HG02884 (cell line): ENCODE data around the gene CHAT.

Experiments used
- ATAC-seq: cut with Tn5 transposase; IDR thresholded peaks from one replicate; pipeline ENCODE4 v1.9.1; 2021; ENCODE audit warnings: mild to moderate bottlenecking, moderate library complexity; ENCODE audit not compliant: unreplicated experiment

CHAT gene

DNA sequence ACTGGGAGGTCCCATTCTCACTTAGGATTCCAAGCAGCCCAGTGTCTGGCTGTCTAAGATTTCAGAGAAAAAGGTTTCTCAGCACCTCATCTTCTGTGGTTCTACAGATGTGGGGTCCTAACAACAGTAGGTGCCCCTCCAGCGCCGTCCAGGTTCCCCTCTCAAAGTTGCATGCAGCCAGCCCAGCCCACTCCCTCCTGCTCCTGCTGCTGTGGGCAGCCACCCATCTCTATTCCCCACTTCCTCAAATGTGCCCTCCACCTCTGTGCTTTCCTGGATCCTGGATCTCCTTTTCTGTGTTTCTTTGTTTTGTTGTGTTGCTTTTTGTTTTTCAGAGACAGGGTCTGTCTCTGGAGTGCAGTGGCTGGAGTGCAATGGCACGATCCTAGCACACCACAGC is 17.0 kb upstream of the CHAT start:
- no peak for ATAC-seq

DNA sequence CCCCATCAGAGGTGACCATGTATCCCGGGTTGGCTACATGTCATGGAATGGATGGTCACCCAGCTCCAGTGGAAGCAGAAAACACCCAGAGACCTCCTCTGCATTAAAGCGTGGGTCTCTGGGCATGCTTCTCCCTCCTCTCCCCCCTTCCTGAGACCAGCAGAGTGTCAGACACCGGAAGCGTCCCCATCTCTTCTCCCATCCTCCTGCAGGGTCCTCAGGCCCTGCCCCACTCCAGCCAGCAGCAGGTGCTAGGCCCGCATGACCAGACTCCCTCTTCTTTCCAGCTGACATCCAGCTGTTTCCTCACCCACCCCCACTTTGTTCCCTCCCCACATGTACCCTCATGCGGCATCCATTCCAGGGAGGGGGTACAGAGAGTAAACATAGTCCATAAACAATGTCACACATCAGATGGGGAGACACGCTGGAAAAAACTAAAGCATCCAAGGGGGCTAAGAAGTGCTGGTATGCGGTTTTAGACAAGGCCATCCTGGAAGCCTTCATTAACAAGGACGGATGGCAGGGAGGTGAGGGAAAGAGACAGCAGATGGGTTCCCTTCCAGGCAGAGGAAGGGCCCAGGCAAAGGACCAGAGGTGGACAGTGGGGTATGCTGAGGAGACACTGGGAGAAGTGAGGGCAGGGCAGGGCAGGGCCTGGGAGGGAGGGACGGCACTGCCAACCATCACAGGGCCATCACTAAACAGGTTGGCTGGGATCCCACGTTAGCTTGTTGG is 16.2 kb upstream of the CHAT start:
- no peak for ATAC-seq

DNA sequence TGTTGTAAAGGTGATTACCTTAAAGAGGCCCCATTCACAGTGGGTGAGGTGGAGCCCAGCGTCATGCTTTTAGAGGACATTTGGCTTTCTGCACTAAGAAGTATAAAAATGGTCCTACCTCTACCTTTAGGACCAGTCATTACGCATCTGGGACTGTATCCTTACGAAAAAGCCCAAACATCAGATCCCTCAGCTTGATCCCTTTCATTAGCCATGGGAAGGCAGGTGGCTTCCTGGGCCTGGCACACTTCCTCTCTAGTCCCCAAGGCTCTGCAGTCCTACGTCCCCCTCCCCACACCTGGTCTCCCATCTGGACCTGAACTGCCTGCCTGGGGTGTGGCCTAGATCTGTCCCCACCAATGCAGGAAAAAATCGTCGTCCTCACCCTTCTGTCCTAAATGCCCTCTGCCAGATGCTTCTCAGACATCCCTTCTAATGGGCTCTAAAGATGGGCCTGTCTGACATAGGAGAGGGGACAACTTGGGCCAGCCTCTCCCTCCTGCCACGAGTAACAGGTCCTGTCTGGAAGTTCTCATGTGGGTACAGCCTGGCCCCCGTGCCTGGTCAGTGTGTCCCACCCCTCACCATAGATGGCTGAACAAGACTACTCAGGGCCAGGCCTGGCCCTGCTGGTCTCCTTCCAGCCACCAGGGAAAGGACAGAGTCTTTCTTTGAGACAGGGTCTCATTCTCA is 15.5 kb upstream of the CHAT start:
- ATAC-seq: no peak

DNA sequence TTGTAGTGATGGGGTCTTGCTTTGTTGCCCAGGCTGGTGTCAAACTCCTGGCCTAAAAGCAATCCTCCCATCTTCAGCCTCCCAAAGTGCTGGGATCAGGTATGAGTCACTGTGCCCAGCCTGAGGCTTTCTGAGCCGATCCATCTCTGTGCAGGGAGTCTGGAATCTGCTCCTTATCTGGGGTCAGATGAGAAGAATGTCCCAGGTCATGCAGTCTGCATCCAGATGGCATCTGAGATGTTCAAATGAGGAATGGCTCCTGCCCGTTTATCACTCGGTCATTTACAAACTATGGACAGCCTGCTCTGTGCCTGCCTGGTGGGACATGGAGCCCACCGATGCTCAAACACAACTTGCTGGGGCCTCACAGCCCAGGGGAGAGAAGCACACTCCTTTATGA is 14.9 kb upstream of the CHAT start:
- no peak for ATAC-seq

DNA sequence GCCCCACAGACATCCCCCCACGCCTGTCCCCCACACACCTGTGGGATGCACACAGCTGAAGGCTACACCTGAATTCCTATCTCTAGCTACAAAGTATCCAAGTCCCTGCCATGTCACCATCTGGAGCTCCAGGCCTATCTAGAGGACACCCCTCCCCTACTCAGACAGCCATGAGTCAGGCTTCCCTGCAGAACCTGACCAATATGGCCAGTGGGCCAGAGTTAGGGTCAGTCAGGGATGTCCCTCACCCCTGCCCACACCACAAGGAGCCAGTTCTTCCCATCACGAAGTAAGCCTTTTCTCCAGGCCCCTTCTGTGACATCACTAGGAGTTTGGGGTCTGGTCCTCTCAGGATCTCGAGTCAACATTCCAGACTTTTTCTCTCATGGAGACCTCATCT is 14.3 kb upstream of the CHAT start:
- ATAC-seq: no peak

DNA sequence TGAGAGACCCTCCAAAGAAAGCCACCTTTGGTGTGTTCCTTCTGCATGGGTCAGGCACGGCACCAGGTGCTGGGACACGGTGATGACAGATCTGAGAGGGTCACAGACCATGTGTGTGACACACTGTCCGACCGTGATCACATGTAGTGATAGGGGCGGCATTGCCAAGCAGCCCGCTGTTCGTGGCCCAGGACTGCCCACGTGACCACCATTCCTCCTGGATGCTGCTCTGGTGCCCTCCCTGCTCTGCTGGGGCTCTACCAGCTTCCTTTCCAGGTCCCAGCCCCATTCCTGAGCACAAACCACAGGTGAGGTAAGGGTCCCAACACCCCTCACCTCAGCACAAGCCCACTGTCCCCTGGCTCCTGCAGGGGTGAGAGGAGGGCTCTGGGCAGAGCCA is 13.8 kb upstream of the CHAT start:
- ATAC-seq: no peak

DNA sequence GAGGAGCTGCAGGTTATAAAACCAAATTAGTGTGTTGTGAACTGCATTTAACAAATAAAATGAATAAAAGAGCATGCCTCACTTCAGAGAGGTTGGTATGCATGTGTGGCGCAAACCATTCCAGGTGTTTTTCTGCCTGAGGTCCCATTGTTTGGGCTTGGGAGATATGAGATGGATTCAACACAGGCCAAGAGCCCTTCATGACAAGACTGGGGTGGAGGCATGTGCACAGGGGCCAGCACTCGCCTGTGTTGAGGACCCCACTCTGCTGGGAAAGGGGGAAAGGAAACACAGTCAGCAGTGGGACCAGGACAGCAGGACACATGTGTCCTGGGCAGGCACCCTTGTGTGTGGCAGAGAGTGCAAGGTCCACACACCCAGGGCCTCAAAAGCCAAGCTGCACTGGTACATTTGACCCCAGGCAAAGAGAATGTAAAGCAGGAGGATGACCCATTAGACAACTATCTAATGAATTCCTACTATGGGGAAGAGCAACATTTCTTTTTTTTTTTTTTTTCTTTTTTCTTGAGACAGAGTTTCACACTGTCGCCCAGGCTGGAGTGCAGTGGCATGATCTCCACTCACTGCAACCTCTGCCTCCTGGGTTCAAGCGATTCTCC is 12.9 kb upstream of the CHAT start:
- ATAC-seq: no peak

DNA sequence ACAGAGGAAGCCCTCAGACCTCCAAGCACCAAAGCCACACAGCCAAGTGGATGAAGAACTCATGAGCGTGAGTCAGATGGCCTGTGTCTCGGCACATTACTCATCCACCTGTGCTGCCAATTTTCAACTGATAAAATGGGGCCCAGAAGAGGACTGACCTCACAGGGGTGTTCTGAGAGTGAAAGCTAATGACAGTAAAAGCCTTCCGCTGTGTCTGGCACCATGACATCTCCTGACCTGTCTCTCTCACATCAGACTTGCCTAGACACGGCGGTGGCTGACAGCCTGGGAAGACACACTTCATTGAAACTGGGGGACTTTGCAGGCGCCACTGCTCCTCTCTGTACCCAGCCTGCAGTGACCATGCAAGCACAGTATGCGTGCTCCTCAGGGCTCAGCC is 12.0 kb upstream of the CHAT start:
- no peak for ATAC-seq

DNA sequence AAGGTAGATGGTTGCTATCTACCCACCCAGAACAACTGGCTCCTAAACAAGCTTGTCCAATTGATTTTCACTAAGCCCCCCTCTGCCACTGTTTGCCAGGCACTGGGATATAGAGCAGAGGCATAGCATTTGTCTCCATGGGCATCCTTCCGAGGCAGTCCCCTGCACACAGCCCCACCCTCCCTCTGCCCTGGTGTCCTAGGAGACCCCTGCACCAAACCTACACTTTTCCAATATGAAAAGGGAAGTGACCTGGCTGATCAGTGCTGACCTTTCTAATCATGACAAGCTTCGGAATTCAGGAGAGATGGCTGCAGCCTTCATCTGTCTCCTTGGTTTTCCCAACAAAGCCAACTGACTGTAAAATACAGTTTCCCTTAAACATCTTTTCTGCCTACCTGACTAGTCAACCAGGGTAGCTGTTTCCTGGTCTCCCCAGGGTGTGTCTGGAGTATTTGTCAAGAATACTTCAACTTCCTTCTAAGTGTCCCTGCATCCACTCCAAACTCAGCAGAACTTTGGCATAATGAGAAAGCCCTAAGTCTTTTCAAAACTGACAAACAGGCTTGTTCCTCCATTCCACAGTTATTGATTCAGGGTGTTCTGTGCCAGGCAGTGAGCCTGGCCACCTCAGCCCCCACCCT is 11.3 kb upstream of the CHAT start:
- ATAC-seq: no peak

DNA sequence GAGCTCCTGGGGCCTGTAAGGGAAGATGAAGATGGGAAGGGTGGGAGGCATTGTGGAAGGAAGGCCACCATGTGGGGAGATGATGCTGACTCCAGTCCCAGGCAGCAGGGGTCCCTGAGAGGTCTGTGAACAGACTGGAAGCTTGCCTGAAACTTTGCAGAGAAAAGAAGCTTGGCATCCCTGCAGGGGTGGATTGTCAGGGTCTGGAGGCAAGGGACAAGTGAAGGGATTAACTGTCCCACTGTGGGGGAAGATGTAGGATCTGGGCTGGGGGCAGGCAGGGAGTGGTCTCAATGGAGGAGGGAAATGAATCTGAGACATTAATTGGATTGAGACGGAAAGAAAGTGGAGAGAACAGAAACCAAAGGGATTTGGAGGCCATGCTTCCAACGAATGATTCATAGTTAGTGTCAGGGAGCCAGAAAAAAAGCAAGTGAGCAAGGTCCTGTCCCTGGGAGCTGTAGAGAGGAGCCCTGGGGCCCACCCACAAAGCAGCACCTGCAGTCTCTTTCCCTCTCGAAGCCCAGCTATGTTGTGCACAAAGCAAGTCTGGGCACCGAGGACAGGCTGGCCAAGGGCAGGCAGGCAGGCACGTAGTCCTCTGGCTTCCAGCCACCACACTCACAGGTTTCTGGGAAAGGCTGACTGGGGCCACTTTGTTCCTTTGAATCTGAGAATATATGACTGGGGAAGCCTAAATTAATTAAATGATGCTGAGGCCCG is 8.5 kb upstream of the CHAT start:
- ATAC-seq: no peak

DNA sequence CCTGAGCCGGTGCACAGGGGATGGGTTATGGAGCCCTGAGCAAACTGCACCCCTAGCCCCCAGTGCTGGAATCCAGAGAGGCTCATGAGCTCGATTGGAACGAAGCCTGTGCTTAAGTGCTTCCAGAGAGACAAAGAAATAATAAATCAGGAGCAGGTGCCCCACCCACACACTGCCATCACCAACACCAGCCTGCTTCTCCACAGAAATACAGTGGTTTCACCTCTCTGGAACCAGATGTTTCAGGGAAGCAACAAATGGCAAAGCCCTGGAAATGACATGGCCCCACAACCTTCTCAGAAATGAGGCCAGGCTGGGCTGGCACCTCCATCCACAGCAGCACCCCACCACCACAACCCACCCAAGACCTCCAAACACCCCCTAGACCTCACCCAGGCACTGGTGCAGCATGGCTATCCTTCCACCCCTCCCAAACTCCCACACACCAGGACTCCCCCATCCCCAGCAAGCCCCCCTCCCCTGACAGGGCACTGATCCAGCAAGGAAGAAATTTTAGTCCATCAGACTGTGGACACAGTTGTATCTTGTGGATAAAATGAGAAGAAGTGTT is 7.8 kb upstream of the CHAT start:
- ATAC-seq: no peak

DNA sequence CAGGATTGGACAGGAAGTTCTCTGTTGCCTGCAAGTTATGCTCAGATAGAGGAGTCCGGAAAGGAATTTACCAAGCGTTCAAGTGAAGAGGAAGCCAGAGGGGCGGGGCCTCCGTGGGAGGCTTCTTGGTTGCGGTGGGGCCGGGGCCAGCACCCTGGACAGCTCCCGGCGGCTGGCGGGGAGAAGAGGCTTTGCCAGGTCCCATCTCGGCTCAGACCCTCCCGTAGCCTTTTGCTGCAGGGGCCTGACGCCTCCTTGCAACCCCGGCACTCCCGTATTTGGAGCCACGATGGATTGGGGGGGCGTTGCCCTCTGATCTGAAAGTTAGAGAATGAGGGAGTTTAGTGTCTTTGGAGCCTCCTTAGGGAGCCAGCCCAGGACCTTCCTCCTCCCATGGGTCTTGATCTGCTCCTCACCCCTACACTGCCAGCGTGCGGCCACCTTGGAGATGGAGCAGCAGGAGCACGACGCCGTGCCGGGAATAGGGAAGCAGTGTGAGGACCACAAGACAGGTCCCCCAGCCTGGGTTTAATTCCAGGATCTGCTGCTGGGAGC is 6.8 kb upstream of the CHAT start:
- no peak for ATAC-seq

DNA sequence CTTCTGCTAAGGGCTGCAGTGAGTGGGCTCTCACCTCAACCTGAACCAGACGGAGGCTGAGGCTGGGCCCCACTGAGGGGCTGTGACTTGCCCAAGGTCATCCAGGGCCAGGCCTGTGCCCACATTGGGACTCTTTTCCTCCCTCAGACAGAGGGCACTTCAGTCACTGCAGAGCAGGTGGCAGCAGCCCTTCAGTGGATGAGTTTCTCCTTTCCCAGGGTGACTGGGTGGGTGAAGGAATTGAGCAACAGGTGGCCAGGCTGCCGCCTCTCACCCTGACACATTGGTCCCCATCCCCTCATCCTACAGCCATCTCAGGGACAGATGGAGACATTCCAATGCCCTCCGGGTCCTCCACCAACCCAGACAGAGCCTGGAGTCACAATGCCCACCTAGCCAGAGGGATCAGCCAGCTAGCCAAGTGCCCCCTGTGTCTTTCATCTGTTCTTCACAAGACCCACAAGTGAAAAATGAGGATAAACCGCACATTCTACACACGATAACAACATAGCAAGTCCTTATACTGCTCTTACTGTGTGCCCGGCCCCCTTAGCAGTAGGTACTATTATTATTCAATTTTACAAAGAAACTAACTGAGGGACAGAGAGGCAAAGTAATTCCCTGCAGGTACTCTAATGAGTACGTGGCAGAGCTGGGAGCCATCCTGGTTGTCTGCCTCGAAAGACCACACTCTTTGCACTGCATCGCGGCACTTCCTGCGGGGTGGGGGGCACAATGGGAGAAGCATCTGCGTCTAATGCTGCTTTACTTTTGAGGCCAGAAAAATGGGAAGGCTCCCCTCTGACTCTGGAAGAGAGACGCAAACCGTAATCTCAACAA is 5.5 kb upstream of the CHAT start:
- ATAC-seq: no peak

DNA sequence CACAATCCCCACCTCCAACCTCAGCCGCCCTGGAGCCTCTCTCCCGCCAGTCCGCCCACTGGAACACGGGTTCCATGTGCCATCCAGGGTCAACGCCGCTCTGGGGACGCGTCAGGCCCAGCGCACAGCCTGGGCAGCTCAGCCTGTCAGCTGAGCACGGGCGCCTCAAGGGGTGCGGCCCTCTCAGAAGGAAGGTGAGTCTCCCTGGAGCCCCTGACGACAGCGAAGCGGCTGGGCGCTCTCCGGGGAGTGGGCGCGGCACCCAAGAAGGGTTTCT is 4.9 kb upstream of the CHAT start:
- ATAC-seq: no peak

DNA sequence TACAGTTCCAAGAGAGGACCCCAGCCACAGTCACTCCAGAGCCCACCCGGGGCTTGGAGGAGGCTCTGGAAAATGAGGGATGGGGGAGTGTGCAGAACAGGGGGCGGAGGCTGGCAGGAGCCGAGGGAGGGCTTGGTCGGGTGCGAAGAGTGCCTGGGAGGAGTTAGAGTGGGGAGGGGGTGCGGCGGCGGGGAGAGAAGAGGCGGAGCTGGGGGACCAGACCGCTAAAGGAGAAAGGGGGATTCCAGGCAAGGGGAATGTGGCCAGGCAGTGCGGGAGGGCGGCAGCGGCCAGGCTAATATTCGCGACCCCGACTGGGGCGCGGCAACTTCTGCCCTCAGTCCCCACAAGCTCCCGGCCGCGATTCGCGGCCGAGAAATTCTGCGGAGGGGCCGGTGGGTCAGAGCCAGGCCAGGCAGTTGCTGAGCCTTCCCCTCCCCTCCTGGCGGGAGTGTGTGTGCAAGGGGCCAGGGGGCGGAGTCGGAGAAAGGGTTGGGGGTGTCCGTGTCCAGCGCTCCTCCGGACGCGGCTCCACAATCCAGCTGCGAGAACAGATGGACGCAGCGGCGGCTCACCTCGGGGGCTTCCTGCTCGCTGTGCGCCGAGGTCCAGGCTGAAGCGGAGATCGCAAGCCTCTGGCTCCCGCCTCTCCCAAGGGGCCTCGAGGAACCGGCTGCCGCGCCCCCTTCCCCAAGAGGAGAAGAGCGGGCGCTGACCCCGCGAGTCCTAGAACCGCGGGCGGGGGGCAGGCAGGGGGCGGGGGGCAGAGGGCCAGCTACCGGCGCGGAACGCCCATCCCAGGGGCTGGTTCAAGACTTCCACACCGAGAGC is 4.3 kb upstream of the CHAT start:
- ATAC-seq: no peak

DNA sequence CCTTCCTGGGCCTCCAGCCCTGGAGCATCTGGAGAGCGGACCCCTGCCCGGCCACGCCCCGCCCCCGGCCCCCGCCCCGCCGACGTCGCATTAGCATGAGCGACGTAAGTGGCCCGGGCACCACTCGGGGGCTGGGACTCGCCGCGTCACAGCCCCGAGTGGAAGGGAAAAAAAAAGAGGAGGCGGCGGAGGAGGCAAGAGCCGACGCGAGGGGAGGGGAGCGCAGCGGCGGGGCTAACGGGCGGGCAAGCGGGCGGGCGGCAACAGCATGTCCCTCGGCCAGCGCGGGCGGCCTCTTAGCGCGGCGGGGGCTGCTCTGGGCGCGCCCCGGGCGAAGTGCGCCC is 3.8 kb upstream of the CHAT start, which contains the start of gene SLC18A3:
Gene SLC18A3 (plus strand): TSS at position 197 of the 344 bp plus-strand sequence. CDS start 431 bp downstream, outside the sequence.
- no peak for ATAC-seq

DNA sequence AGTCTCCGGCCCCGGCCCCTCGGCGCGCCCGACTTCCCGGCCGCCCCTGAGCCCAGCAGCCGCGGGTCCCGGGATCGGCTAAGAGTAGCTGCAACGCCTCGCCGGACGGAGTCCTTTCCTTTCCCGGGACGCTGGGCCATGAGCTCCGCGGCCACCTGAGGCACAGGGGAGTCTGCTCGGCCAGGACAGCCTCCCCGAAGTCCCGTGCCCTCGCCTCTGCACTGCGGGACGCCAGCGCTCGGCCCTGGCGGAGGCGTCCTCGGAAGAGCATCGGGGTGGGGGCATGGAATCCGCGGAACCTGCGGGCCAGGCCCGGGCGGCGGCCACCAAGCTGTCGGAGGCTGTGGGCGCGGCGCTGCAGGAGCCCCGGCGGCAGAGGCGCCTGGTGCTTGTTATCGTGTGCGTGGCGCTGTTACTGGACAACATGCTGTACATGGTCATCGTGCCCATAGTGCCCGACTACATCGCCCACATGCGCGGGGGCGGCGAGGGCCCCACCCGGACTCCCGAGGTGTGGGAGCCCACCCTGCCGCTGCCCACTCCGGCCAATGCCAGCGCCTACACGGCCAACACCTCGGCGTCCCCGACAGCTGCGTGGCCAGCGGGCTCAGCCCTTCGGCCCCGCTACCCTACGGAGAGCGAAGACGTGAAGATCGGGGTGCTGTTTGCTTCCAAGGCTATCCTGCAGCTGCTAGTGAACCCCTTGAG is 3.2 kb upstream of the CHAT start:
- no peak for ATAC-seq

DNA sequence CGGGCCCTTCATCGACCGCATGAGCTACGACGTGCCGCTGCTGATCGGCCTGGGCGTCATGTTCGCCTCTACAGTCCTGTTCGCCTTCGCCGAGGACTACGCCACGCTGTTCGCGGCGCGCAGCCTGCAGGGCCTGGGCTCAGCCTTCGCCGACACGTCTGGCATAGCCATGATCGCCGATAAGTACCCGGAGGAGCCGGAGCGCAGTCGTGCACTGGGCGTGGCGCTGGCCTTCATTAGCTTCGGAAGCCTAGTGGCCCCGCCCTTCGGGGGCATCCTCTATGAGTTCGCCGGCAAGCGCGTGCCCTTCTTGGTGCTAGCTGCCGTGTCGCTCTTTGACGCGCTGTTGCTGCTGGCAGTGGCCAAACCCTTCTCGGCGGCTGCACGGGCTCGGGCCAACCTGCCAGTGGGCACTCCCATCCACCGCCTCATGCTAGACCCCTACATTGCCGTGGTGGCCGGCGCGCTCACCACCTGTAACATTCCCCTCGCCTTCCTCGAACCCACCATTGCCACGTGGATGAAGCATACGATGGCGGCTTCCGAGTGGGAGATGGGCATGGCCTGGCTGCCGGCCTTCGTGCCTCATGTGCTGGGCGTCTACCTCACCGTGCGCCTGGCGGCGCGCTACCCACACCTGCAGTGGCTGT is 2.5 kb upstream of the CHAT start:
- ATAC-seq: no peak
